GM04504 (cell line): ENCODE results near the gene THBD.

Experiments
- DNase-seq: peaks from one replicate; pipeline ENCODE4 v3.0.0-alpha.2; 2012; ENCODE audit warnings: low read depth

Gene THBD

GRCh38 chr20:23049201-23050075 lies at the start of gene THBD:
Gene THBD (minus strand): TSS chr20:23049672. CDS start chr20:23049504, 168 bp downstream.
- no peak for DNase-seq

- no peak for DNase-seq
These were observed 48.4 kb upstream of the THBD start for GRCh38 chr20:23097636-23098580.

GRCh38 chr20:23096986-23097520 lies 47.6 kb upstream of the THBD start:
- no peak for DNase-seq

GRCh38 chr20:23096097-23096496 lies 46.6 kb upstream of the THBD start:
- no peak for DNase-seq

GRCh38 chr20:23095499-23095898 lies 46.0 kb upstream of the THBD start:
- no peak for DNase-seq

GRCh38 chr20:23094927-23095326 lies 45.5 kb upstream of the THBD start:
- DNase-seq: no peak

GRCh38 chr20:23094213-23094896 lies 44.9 kb upstream of the THBD start:
- DNase-seq: no peak

- no peak for DNase-seq
These were observed 44.1 kb upstream of the THBD start for GRCh38 chr20:23093613-23094012.

GRCh38 chr20:23092861-23093495 lies 43.5 kb upstream of the THBD start:
- no peak for DNase-seq

GRCh38 chr20:23092384-23092756 lies 42.9 kb upstream of the THBD start:
- no peak for DNase-seq

GRCh38 chr20:23091721-23092383 lies 42.4 kb upstream of the THBD start:
- DNase-seq: no peak

GRCh38 chr20:23090878-23091277 lies 41.4 kb upstream of the THBD start:
- DNase-seq: no peak

- no peak for DNase-seq
These were observed 40.7 kb upstream of the THBD start for GRCh38 chr20:23090147-23090546.

- no peak for DNase-seq
These were observed 39.4 kb upstream of the THBD start for GRCh38 chr20:23088866-23089265.

GRCh38 chr20:23087587-23088251 lies 38.2 kb upstream of the THBD start:
- no peak for DNase-seq

- no peak for DNase-seq
These were observed 37.5 kb upstream of the THBD start for GRCh38 chr20:23086931-23087411.

GRCh38 chr20:23086056-23086566 lies 36.6 kb upstream of the THBD start, which contains the start of gene CD93:
Gene CD93 (minus strand): TSS chr20:23086324. CDS start chr20:23086192, 132 bp downstream.
- no peak for DNase-seq

- DNase-seq: no peak
These were observed 36.1 kb upstream of the THBD start for GRCh38 chr20:23085436-23086055.

GRCh38 chr20:23084845-23085365 lies 35.4 kb upstream of the THBD start:
- no peak for DNase-seq
